ENCODE measurements around the gene PER2.
A peak's percentile ranks its signal among the peaks of the same experiment; 100 is the strongest.
"Not testable (repeated sequence)": the region's sequence is repeated elsewhere in the genome, so short reads cannot be mapped to it uniquely, and the experiment has no call there.

Gene PER2

DNA sequence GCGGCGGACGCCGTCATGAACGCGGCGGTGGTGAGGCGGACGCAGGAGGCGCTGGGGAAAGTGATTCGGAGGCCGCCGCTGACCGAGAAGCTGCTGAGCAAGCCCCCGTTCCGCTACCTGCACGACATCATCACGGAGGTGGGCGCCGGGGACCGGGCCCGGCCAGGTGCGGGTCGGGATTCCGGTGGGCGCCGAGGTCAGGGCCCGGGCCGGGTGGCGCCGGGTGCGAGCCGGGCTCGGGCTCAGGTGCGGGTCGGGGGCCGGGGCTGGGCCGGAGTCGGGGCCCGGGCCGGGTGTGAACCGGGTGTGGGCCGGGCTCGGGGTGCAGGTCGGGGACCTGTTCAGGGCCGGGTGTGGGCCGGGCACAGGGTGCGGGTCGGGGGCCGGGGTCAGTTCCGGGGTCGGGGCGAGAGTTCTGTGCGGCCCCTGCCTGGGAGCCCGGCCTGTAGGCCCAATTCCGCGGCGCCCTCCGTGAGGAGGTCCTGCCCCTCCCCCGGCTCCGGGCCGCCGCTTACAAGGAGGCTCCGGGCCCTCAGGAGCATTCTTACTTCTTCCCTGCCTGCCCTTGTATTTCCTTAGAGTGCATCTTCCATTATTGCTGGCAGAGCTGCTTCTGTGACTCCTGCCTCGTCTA lies 32.4 kb upstream of the PER2 start:
- DNase-seq (ENCODE audit: low read depth) = no peak

DNA sequence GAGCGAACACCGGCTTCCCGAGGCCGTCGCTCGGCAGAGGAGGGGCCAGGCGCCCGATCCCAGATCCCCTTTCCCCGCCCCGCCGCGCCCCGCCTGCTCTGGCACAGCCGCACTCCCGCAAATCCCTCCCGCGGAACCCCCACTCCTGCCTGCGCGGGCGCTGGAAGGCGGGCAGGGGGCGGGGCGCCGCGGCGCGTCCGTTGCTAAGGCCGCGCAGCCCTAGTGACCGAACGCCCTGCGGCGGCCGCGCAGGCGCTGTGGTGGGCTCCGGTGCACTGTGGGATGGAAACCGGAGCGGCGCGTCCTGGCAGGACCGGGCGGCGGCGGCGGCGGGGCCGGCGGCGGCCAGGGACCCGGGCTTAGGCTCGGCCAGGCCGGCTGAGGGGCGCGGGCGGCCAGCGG lies 31.8 kb upstream of the PER2 start, which contains the start of gene TRAF3IP1:
TSS of gene TRAF3IP1 (plus strand) at position 273 of the 402 bp plus-strand sequence. CDS start 145 bp downstream, outside the sequence.
- DNase-seq (ENCODE audit: low read depth) = peak; percentile 18
- TF ChIP-seq, protein P1, sequence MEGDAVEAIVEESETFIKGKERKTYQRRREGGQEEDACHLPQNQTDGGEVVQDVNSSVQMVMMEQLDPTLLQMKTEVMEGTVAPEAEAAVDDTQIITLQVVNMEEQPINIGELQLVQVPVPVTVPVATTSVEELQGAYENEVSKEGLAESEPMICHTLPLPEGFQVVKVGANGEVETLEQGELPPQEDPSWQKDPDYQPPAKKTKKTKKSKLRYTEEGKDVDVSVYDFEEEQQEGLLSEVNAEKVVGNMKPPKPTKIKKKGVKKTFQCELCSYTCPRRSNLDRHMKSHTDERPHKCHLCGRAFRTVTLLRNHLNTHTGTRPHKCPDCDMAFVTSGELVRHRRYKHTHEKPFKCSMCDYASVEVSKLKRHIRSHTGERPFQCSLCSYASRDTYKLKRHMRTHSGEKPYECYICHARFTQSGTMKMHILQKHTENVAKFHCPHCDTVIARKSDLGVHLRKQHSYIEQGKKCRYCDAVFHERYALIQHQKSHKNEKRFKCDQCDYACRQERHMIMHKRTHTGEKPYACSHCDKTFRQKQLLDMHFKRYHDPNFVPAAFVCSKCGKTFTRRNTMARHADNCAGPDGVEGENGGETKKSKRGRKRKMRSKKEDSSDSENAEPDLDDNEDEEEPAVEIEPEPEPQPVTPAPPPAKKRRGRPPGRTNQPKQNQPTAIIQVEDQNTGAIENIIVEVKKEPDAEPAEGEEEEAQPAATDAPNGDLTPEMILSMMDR (IDR thresholded peaks at IDR 0.05; ENCODE audit: low read depth, low read length, missing control alignments) = no peak
- H3K4me3 ChIP-seq (ENCODE audit: low read depth, low read length) = peak within 1 kb of the TSS; percentile 81

More for the DNA sequence above, 32.4 kb upstream of the PER2 start:
- TF ChIP-seq, protein P1 (IDR thresholded peaks at IDR 0.05; ENCODE audit: low read depth, low read length, missing control alignments) = no peak
- peak overlapping the region; percentile 81 for H3K4me3 ChIP-seq (ENCODE audit: low read depth, low read length)

DNA sequence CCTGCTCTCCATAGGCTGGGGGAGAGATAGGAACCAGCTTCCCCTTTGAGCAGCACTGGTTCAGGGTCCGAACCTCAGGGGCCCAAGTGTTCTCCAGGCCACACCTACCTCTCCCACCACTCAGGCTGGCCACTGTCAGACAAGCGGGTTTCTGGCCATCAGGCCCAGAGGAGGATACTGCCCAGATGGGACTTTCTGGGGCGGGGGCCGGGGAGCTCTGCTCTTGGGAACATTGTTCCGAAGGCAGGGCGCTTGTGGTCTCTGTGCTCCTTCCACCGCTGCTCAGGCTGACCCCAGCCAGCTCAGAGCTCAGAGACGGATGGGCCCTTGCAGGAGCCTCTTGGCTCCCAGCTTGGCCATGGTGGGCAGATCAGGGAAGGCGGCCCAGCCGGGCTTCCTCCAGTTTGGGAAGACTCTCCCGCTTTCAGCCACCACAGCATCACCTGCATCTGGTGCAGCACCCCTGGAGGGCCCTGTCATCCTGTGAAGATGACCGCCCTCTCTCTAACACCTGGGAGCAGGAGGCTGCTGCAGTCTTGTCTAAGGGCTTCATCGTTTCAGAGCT lies 26.7 kb upstream of the PER2 start:
- TF ChIP-seq, protein P1 (IDR thresholded peaks at IDR 0.05; ENCODE audit: low read depth, low read length, missing control alignments) = no peak
- no peak overlapping the region for H3K4me3 ChIP-seq (ENCODE audit: low read depth, low read length)
- DNase-seq (ENCODE audit: low read depth) = no peak

DNA sequence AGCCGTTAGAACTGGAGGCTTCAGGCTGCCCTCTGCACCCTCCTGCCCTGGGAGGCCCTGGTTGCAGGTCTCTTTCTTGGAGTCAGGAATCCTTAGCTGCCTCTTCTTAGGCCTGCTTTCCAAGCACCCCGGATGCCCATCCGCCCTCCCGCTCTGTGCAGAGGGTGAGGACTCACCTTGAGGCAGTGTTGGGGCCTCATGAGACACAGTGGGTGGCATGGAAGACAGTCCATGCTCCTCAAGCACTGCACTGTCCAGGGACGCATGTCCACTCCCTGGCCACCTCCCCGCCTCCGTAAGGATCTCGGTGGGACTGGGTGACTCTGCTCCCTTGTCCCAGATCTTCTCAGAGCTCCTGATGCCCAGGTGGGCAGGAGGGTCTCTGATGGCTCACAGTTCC lies 26.2 kb upstream of the PER2 start:
- H3K4me3 ChIP-seq (ENCODE audit: low read depth, low read length) = no peak overlapping the region
- no peak for DNase-seq (ENCODE audit: low read depth)
- TF ChIP-seq, protein P1 (IDR thresholded peaks at IDR 0.05; ENCODE audit: low read depth, low read length, missing control alignments) = no peak

DNA sequence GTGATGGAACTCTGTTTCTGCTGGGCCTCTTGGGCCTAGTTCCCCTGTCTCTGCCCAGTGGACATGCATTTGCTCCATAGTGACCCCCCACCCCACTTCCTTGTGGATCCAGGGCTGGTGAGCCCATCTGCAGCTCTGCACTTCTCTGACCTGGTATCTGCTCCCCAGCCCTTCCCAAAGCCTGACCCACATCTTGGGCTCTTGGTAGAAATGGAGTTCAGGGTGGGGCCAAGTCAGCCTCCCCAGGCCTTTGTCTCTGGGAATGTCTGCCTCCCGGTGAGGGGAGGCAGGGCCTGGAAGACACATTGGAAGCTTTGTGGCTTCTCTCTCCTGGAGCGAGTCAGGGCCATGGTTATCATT lies 25.6 kb upstream of the PER2 start:
- TF ChIP-seq, protein P1 (IDR thresholded peaks at IDR 0.05; ENCODE audit: low read depth, low read length, missing control alignments) = no peak
- DNase-seq (ENCODE audit: low read depth) = no peak

DNA sequence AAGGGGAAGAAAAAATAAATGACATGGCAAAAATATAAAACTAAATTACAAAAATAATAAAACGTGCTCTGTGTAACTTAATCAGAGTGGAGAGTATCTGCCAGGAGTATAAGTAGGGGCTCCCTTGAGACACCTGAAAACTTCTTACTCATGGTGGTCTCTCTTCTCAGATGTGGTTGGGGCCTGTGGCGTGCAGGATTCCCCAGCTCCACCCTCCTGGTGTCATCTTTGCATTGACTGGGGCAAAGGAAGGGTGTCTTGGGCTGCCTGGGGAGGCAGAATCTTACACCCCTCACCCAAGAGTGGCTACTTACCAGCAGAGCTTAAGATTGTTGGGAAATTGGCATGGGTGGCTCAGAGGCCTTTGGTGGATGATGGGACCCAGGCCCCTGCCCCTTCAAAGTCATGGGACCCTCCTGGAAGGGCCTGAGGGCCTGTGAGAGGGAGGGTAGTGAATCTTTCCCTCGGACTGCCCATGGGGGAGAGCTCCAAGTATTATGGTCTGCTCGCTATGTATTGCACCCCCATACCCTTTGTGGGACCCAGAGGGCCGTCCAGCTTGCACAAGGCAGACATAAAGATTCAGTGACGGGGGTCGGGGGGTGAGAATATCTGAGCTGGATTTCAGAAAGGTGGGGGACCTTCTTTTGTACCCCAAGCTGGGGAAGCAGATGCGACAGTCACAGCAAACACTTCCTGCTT lies 25.0 kb upstream of the PER2 start:
- no peak for DNase-seq (ENCODE audit: low read depth)
- H3K4me3 ChIP-seq (ENCODE audit: low read depth, low read length) = no peak overlapping the region
- TF ChIP-seq, protein P1 (IDR thresholded peaks at IDR 0.05; ENCODE audit: low read depth, low read length, missing control alignments) = no peak

More for the DNA sequence above, 25.6 kb upstream of the PER2 start:
- H3K4me3 ChIP-seq (ENCODE audit: low read depth, low read length) = no peak overlapping the region

DNA sequence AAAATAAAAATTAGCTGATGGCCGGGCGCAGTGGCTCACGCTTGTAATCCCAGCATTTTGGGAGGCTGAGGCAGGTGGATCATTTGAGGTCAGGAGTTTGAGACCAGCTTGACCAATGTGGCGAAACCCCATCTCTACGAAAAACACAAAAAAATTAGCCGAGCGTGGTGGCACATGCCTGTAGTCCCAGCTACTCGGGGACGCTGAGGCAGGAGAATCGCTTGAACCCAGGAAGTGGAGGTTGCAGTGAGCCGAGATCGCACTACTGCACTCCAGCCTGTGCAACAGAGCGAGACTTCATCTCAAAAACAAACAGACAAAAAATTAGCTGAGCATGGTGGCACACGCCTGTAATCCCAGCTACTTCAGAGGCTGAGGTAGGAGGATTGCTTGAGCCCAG lies 22.3 kb upstream of the PER2 start:
- not testable (repeated sequence) for H3K4me3 ChIP-seq (ENCODE audit: low read depth, low read length); DNase-seq (ENCODE audit: low read depth)

All from GM12864 (cell line).